WI38 (cell line): ENCODE results near the gene SIAH3.

ENCODE experiments used
- H3K4me3 ChIP-seq: 2 replicates; pipeline ENCODE4 v1.5.1; 2011; ENCODE audit warnings: low read depth, mild to moderate bottlenecking, control low read depth, low read length
- CTCF ChIP-seq: IDR thresholded peaks from 2 replicates; pipeline ENCODE4 v1.5.1; 2012; ENCODE audit warnings: low read depth, mild to moderate bottlenecking, control low read depth, low read length

The SIAH3 gene, protein sequence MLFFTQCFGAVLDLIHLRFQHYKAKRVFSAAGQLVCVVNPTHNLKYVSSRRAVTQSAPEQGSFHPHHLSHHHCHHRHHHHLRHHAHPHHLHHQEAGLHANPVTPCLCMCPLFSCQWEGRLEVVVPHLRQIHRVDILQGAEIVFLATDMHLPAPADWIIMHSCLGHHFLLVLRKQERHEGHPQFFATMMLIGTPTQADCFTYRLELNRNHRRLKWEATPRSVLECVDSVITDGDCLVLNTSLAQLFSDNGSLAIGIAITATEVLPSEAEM

DNA sequence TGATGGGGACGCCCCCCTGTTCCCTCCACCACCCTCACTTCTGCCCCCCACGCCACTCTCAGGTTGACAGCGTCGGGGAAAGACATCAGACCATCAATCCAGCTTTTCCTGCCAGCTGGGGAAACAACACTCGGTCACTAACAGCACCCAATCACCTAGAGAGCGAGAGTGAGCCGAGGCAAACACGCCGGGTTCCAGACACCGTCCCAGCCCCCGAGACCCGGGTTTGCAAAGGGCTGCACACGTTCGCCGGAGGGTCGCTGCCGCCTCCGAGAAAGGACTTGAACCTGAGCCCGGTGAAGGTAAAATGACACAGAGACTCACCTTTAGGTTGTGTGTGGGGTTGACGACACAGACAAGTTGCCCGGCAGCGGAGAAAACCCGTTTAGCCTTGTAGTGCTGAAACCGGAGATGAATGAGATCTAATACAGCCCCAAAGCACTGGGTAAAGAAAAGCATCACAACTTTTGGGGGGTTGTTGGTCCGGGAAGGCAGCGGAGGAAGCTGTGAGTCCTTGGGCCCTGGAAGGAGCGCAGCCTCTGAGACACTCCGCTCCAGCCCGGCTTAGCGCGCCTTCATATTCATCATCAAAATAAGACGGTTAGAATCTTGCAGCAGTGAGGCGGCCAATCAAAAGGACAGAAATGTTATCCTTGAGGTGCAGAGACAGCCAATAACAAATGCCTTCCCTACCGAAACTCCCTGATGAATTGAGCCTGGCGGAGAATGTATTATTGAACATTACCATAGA is at the start of gene SIAH3:
Gene SIAH3, minus strand, starts transcription at position 583 of the 751 bp plus-strand sequence. Its CDS starts 124 bp downstream, at position 459.
- TF ChIP-seq CTCF: no peak

DNA sequence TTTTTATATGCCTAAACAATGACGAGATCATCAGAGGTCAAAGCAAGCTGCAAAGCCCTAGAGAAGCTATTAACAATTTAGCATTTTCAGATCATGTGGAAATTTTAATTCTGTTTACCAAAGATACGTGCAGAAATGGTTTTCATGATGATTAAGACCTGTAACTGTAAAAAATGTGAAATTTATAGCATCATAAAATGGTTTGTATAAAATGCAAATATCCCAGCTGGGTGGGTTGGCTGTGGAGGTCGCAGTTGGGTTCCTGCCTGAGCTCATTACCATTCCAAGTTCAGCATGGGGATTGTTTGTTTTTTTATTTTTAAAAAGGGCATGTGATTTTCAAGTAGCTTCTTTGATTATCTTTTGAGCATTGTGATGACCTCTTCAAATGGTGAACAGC is 47.9 kb upstream of the SIAH3 start:
- no peak for TF ChIP-seq CTCF
- no peak overlapping the region for H3K4me3 ChIP-seq

More for the DNA sequence above, at the start of gene SIAH3:
- H3K4me3 ChIP-seq: no peak within 1 kb of the TSS

DNA sequence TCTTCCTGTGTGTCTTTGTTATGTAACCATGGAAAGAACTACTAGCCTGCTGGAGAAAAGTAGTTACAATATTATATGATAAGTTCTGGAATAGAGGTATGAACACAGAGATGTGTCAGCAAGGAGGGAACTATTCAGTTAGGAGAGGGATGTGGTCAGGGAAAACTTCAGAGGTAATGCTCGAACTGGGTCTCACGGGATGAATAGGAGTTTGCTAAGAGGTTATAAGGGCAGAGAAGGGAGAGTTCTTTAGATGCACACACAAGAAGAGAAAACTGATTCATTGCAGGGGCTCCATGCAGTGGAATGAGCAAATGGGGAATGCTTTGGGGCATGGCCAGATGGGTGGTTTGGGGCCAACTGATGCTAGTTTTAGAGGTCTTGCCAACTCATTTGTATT is 46.0 kb upstream of the SIAH3 start:
- no peak for TF ChIP-seq CTCF

DNA sequence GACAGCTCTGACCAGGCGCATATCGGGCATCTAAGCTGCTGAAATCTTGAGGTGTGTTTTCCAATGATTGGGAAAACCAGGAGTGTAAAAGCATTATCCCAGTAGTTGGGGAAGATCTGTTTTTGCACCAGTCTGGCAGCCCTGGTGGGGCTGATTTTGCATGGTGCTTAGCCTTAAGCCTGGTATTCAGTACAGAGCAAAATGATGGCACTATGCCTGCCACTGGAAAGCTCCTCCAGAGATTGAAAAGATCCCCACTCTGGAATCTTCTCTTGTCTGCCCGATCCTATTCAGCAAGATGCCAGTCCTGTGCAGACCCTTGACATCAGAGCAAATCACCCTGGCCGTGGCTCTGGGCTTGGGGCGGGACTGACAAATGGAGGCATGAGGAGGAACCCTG is 44.7 kb upstream of the SIAH3 start:
- TF ChIP-seq CTCF: no peak
- H3K4me3 ChIP-seq: no peak overlapping the region

More for the DNA sequence above, 46.0 kb upstream of the SIAH3 start:
- H3K4me3 ChIP-seq: no peak overlapping the region

DNA sequence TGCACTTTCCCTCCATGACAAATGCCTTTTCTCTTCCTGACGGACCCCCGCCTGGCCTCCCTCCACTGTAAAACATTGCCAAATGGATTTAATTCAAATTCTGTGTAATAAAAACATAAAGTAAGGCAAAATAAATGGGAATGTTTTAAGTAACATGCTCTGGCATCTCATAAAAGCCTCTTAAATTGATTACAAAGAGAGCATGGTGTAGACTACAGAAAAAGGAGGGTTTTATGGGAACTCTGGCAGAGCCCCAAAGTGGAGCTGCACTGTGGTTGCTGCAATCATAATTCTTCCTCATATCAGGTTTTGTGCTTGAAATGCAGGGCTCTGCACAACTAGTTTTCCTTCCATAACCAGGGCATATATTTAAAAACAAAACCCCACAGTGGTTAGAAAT is 44.3 kb upstream of the SIAH3 start:
- no peak overlapping the region for H3K4me3 ChIP-seq
- no peak for TF ChIP-seq CTCF

GRCh38 chr13:45892513-45892912 is 41.0 kb upstream of the SIAH3 start:
- TF ChIP-seq CTCF: no peak
- no peak overlapping the region for H3K4me3 ChIP-seq

DNA sequence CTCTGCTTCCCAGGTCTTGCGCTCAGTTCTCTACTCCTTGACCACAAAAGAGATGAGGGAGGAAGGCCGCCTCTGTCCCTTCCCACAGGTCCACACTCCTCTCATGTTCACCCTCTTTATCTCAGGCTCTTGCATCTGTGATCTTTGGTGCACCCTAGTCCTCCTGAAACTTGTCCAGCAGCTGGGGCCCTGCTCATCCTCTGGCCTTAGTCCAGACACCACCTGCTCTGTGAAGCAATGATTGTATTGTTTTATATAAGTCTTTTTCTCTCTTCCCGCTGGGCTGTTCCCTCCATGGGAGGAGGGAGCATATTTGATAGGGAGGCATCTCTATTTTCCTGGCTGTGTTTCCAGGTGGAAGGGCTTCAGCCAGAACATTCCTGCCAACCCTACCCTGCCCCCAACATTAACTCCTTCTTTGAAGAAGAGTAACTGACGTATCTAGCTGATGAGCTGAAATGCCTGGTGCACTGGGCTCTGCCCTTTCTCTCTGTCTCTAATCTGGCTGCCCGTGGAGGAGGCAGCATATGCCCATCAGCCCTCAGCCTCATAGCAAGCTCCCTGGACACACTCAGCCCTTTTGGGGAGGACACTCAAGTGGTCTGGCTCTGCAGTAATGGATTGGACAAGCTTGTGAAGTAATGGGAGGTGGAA is 38.2 kb upstream of the SIAH3 start:
- no peak overlapping the region for H3K4me3 ChIP-seq
- TF ChIP-seq CTCF: no peak
